Stimulated activated CD4-positive, alpha-beta T cell treated with anti-CD3 and anti-CD28 coated beads, Interleukin-15, amount 100 ng/mL, for 48 hours (primary cell): ENCODE measurements around the gene CD22.

Experiments used
- DNase-seq, 2 donors: peaks; one replicate each; pipeline ENCODE4 v3.0.0-alpha.2; 2020; ENCODE audit warnings: low read depth in 2 of 2

CD22 gene

DNA sequence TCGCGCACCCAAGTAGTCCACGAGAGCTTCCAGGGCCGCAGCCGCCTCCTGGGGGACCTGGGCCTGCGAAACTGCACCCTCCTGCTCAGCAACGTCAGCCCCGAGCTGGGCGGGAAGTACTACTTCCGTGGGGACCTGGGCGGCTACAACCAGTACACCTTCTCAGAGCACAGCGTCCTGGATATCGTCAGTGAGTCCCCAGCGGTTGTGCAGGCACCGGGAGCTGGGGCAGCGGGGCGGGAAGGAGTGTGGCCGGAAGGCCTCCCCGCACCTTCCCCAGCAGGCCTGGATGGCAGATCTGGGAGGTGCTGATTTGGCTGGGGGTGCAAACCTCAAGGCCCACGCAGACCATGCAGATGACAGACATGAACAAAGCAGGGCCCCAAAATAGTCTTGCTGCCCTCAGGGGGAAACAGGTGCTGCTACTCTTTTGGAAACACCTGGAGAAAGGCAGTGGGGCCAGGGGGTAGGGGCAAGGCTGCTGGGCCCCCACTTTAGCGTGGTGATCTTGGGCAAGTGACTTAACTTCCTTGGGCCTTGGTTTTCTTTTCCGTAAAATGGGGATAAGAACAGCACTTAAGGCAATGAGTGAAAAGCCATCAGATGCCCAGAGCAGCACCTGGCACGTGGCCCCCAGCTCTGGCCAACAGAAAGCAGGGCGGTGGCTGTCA is 33.1 kb upstream of the CD22 start:
- DNase-seq: peak in 1 of 2 donors; percentile 27

DNA sequence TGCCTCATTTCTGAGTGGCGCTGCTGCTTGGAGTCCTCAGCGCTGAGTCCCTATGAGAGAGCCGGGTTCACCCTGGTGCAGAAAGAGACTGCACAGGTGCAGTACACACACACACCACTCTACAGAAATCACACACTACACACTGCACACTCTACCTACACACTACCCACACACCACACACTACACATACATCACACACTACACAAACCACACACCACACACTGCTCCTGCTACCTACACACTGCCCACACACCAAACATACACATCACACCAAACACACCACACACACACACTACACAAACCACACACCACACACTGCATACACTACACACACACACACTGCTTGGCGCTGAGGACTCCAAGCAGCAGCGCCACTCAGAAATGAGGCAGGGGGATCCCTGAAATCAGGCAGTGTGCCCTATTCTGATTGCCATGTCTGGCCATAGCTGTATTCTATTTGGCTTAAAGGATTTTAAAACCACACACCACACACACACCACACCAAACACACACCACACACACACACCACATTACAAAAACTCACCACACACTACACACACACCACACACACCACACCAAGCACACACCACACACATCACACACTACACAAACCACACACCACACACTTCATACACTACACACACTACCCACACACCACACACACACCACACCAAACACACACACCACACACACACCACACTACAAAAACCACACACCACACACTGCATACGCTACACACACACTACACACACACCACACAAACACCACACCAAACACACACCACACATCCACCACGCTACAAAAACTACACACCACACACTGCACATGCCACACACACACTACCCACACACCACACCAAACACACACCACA is 32.1 kb upstream of the CD22 start:
- no peak for DNase-seq

DNA sequence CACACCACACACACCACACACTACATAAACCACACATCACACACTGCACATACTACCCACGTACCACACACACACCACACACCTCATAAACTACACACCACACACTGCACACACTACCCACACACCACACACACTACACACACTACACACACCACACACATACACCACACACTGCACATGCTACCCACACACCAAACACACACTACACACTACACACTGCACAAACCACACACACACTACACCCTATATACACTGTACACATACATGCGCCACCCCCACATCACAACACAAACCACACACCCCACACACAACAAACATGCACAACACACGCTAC is 31.5 kb upstream of the CD22 start:
- DNase-seq: no peak

DNA sequence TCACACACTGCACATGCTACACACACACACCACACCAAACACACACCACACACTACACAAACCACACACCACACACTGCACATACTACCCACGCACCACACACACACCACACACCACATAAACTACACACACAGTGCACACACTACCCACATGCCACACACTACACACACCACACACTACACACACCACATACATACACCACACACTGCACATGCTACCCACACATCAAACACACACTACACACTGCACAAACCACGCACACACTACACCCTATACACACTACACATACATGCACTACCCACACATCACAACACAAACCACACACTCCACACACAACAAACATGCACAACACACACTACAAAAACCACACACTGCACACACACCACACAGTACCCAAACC is 31.1 kb upstream of the CD22 start:
- no peak for DNase-seq

DNA sequence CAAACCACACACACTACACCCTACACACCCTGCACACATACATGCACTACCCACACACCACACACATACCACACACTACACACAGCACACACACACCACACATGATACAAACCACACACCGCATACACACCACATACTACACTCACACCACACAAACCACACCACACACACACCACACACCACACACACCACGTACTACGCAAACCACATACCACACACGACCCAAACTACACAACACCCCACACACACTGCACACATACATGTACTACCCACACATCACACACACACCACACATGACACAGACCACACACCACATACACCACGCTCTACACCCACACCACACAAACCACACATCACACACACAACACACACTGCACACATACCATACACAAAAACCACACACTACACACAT is 30.4 kb upstream of the CD22 start:
- no peak for DNase-seq

DNA sequence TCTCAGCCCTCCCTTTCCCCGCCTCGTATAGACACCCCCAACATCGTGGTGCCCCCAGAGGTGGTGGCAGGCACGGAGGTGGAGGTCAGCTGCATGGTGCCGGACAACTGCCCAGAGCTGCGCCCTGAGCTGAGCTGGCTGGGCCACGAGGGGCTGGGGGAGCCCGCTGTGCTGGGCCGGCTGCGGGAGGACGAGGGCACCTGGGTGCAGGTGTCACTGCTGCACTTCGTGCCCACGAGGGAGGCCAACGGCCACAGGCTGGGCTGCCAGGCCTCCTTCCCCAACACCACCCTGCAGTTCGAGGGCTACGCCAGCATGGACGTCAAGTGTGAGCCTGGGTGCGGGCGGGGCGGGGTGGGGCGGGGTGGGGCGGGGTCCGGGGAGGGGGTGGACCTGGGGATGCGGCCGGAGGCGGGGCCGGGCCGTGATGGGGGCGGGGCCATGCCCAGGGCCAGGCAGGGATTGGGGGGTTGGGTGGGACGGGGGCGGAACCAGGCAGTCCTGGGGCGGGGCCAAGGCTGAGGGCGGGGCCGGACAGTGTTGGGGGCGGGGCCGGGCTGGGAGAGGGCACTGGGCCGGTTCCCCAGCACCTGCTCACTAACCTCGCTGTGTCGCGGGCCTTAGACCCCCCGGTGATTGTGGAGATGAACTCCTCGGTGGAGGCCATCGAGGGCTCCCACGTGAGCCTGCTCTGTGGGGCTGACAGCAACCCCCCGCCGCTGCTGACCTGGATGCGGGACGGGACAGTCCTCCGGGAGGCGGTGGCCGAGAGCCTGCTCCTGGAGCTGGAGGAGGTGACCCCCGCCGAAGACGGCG is 29.3 kb upstream of the CD22 start:
- no peak for DNase-seq

DNA sequence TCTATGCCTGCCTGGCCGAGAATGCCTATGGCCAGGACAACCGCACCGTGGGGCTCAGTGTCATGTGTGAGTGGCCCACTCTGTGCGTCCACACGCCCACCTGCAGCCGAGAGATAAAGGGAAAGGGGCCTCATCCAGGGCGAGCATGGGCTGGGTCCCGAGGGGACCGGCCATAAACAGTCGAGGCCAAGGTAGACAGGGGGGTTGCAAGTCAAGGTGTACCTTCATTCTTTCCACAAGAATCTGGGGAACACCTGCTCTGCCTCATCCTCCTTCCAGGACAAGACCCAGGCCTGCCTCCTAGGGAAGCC is 28.7 kb upstream of the CD22 start:
- no peak for DNase-seq

DNA sequence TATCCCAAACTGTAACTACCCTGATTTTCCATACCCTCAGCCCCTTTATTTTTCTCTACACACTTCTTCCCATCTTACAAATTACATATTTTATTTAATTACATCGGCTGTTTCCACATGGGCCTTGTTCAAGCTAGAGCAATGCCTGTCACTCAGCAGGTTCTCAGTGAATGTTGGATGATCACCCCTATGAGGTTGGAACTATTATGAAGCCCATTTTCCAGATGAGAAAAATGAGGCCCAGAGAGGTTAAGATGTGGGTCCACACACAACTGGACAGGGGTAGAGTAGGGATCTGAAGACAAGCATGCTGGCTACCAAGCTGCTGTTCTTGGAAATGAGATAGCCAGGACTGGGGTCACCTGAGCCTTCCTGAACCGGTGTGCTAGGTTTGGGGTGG is 27.0 kb upstream of the CD22 start:
- DNase-seq: no peak

DNA sequence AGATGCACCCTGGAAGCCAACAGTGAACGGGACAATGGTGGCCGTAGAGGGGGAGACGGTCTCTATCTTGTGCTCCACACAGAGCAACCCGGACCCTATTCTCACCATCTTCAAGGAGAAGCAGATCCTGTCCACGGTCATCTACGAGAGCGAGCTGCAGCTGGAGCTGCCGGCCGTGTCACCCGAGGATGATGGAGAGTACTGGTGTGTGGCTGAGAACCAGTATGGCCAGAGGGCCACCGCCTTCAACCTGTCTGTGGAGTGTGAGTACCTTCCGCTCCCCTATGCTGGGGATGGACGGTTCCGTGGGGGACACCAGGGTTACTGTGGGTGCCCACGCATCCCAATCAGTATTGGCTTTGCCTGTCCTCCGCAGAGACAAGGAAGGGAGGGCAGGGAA is 26.5 kb upstream of the CD22 start:
- DNase-seq: no peak

DNA sequence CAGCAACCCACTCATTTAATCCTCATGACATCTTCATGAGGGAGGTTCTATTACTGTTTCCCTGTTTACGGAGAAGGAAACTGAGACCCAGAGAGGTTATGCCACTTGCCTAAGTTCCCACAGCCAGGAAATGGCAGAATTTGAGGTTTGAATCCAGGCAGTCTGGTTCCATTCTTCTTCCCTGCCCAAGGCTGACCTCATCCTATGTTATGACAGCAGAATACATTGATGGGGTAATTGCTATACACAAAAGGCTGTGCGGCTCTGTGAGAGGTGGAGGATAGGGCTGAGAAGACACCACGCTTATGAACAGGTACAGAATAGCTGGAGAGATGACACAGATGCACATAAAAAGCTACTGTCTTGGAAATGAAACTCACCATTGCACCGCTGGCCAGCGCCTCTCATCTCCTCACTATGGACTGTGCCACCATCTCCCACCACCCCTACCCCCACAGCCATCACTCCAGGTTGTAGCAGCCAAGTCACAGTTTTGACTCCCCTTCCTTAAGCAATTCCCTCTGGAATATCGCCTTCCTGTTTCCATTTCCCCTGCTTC is 25.6 kb upstream of the CD22 start:
- no peak for DNase-seq

DNA sequence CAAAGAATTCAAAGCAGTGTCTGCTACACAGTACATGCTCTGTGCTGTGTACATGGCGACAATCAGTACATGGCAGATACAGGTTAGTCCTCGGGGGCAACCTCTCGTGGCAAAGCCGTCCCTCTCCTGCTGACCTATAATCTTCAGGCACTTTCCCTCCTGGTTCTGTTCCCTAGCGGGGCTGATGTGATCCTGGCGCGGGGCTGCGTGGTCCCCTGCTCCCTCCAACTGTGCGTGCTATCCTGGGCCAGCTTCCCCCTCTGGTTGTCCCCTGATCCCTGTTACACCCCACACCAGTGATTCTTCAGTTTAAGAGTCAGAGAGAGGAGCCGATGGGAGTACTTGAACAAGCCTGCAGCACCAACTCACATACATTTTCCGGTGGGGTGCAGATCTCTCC is 25.0 kb upstream of the CD22 start:
- no peak for DNase-seq

DNA sequence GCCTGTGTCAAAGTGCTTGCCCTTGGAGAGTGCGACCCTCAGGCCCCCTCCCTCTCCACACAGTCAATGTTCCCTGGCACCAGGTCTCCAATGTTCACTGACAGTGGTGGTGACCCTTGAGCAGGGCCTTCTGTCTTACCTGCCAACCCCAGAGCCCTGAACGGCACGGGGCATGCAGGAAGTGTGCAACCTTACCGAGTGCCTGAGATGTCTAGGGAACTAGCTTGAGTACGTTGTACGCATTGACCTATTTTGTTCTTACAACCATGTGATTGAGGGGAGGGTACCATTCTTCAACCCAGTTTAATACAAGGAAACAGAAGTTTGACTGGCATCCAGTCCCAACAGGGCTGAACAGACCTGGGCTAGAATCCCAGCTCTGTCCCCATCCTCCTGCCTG is 23.8 kb upstream of the CD22 start:
- DNase-seq: no peak

DNA sequence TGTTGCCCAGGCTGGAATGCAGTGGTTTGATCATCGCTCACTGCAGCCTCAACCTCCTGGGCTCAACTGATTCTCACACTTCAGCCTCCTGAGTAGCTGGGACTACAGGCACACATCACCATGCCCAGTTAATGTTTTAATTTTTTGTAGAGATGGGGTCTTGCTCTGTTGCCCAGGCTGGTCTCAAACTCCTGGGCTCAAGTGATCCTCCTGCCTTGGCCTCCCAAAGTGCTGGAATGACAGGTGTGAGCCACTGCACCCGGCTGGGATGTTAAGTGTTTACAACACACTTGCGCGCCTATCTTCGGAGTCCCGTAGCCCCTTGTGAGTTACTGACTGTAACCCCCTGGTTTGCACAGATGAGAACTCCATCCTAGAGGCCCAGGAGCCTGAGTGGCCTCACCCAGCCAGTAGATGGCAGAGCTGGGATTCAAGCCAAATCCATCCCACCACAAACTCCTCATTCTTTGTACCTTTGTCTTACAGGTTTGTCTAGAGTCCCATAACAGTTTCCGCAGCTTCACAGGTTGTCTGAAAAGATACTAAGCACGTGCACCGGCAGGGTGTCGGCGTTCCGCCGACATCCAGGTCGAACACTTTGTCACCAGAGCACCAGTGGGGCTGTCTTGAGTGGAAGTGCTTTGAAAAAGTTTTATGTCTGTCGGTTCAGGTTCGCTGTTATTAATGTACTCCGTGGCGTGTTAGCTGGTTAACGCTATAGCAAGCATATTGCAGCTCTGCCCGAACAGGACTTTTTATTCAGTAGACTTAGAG is 22.3 kb upstream of the CD22 start:
- DNase-seq: no peak

DNA sequence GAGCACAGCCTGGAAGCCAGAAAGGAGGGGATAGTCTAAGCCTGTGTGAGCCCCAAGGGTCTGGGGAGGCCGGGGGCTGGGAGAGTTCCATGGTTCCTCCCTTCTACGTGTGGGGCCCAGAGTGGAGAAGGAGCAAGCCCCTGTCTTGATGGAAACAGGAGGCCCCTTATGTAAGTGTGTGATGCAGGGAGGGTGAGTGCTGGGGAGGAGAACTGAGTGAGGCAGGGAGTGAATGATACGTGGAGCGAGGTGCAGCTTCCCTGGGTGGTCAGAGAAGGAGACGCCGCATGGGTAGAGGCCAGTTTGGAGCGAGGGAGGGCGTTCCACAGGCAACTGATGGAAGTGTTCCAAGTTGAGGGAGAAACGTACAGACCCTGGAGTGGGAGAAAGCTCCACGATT is 21.1 kb upstream of the CD22 start:
- DNase-seq: no peak

DNA sequence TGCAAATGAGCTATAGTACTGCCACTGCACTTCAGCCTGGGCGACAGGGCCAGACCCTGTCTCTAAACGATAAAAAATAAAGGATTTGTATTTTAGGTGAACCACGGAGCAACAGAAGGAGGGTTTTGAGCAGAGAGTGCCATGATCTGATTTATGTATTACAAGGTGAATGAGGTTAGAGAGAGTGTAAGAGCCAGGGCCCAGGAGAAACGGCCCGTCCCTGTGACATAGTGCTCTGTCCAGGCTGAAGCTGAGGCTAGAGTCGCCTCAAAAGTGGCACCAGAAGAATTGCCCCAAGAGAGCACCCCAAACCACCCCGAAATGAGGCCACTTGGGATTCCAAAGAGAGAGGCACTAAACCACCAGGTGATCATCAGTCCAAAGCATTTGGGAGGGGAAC is 20.1 kb upstream of the CD22 start:
- no peak for DNase-seq

DNA sequence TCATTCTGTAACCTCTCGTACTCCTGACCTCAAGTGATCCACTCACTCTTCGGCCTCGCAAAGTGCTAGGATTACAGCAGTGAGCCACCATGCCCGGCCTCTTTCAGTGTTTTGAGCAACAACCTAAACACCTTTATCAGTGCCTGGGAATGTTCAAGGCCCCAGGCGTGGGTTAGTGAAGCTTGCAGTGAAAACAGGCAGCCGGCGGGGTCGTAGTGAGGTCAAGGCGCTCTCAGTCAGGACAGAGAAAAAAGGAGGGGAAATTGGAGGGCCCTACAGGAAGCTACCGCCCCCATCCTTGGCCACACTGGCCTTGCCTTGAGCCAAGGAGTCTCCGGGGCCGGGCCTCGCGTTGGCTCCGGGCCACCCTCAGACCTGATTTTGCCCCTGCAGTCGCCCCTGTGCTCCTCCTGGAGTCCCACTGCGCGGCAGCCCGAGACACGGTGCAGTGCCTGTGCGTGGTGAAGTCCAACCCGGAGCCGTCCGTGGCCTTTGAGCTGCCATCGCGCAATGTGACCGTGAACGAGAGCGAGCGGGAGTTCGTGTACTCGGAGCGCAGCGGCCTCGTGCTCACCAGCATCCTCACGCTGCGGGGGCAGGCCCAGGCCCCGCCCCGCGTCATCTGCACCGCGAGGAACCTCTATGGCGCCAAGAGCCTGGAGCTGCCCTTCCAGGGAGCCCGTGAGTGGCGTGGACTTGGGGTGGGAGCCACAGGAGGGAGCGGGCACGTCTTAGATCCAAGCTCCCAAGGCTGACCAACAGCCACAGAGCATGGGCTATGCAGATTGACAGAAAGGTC is 19.3 kb upstream of the CD22 start:
- DNase-seq: no peak

DNA sequence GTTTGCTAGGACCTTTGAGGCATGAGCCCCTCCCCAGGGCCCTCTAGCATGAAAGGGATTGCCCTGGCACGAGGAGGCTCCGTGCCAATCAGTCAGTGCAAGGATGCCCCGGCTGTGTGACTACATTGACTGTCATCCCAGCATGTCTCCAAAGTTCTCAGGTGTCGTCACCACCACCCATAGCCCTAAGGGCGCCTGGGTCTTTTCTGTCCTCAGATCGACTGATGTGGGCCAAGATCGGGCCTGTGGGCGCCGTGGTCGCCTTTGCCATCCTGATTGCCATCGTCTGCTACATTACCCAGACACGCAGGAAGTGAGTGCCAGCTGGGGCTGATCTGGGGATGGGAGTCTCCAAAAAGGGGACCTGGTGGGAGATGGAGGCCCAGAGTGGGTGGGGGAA is 18.7 kb upstream of the CD22 start:
- DNase-seq: no peak

DNA sequence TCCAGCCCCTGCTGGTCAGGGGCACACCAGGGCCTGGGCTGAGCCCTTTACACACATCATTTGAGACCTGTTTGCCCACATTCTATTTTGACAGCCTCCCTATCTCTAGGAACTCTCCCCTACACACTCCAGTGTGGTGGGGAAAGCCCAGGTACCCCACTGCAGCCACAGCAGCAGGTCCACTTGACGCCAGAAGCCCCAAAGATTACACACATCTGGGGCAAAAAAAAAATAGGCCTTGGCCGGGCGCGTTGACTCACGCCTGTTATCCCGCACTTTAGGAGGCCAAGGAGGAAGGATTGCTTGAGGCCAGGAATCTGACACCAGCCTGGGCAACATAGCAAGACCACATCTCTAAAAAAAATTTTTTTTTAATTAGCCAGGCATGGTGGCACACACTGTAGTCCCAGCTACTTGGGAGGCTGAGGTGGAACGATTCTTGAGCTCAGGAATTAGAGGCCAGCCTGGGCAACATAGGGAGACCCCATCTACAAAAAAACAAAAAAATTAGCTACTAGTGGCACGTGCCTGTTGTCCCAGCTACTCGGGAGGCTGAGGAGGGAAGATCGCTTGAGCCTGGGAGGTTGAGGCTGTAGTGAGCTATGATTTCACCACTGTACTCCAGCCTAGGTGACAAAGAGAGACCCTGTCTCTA is 18.0 kb upstream of the CD22 start:
- no peak for DNase-seq

DNA sequence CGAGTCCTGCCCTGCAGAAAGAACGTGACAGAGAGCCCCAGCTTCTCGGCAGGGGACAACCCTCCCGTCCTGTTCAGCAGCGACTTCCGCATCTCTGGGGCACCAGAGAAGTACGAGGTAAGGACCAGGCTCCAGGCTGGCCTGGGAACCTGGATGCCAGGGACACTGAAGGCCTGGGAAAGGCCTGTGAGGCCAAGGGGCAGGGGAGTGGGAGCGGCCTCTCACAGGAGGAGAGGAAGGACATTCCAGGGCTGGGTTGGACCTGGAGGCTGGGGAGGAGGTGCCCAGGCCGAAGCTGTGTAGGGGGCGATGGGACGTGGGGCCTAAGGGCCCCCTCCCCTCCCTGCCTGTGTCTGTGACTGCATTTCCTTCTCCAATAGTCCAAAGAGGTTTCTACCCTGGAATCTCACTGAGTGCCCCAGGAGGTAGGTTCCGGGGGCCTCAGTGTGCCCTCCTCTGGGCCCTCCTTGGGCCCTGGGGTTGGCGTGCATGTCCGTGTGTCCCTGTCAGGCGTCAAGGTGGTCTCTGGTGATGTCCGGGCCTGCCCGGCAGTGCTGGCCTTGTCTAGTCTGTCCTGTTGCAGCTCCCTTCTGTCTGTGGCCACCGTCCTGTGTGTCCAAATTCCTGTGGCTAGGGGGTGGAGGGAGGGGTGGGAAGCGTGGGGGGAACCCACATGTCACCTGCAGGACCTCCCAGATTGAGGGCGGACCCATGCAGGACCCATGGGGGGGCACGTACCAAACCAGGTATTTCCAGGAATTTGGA is 16.9 kb upstream of the CD22 start:
- no peak for DNase-seq

DNA sequence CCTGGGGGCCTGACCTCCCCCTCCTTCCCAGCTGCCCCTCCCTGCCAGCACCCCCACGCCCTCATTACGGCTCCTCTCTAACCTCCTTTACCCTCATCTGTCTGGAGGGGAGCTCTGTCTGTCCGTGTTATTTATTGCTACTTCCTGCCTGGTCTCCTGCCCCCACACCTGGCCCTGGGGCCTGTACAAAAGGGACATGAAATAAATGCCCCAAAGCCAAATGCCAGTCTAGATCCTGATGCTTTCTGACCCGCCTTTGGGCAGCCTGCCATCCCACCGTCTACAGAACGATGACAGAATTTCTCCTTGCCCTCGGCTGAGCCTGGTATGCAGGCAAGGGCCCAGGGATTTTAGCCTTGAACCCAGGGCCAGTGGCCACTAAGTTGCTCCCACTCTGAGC is 15.4 kb upstream of the CD22 start:
- no peak for DNase-seq
